GM19468 (cell line): Measurements from ENCODE around the gene SLC6A8.
"Not testable (repeated sequence)": the region's sequence is repeated elsewhere in the genome, so short reads cannot be mapped to it uniquely, and the experiment has no call there.

Experiments
- ATAC-seq: cut with Tn5 transposase; IDR thresholded peaks from one replicate; pipeline ENCODE4 v1.9.1; 2021; ENCODE audit warnings: mild to moderate bottlenecking, moderate library complexity, moderate number of reproducible peaks; ENCODE audit not compliant: unreplicated experiment; ENCODE audit errors: extremely low read depth

Gene SLC6A8

DNA sequence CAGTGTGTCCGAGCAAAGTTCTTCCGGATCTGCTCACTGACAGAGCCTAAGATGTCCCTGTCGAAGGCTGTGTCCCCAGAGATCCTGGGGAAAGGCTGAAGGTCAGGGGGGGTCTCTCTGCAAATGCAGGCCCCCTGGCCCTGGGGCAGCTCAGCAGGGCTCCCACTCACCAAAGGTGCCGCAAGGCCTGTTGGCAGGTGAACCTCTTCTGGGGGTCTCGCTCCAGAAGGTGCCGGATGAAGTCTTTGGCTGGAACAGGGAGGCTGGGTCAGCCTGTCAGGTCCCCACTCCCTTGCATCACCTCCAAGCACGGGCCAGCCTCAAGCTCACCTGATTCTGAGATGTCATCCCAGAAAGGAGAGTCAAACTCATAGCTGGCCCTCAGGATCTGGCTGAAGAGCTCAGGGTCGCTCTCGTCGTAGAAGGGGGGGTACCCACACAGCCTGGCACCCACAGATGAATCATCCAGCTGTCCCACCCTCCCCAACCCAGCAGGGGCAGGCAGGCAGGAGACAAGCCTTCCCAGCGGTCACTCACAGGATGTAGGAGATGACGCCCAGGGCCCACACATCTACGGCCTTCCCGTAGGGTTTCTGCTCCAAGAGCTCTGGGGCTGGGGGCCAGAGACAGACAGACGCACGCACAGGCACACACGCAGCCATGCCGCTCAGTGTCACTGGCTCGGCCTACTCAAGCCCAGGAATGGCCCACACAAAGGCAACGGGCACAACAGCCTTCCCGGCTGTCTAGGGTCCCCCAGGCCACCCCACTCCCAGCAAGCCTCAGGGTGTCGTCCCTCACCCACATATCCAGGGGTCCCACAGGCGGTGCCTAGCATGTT lies 16.8 kb upstream of the SLC6A8 start:
- no peak for ATAC-seq

GRCh38 chrX:153671589-153672530 lies 15.9 kb upstream of the SLC6A8 start:
- ATAC-seq: no peak

DNA sequence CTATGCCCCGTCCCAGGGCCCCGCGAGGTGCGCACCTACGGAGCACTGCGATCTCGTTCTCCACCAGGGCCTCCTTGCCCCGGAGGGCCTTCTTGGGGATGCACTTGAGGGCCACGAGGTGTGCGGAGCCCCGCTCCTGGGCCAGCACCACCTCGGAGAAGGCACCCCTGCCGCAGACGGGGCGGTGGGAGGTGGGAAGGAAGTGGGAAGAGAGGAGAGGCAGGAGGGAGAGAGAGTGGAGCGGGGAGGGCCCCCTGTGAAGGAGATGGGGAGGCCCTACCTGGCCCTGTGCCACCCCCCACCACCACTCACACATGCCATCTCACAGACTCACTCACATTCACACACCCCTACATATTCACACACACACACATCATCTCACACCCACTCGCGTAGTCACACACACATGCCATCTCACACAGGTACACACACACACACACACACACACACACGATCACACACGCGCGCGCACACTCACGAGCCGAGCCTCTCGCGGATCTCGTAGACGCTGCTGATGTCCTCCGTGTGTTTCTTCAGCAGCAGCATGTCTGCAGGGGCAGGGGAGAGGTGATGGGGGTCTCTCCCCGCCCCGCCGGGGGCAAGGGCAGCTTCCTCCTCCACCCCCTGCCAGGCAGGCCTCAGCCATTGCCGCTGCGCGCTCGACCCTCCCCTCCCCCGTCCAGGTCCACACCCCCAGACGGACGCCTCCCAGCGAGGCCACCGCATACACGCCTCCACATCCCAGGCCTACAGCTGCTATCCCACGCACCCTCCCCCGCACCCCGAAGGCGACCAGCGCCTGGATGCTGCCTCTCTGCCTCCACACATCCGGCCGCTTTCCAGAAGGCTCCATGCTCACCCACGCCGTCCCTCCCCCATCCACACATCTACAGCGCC lies 14.9 kb upstream of the SLC6A8 start:
- no peak for ATAC-seq

DNA sequence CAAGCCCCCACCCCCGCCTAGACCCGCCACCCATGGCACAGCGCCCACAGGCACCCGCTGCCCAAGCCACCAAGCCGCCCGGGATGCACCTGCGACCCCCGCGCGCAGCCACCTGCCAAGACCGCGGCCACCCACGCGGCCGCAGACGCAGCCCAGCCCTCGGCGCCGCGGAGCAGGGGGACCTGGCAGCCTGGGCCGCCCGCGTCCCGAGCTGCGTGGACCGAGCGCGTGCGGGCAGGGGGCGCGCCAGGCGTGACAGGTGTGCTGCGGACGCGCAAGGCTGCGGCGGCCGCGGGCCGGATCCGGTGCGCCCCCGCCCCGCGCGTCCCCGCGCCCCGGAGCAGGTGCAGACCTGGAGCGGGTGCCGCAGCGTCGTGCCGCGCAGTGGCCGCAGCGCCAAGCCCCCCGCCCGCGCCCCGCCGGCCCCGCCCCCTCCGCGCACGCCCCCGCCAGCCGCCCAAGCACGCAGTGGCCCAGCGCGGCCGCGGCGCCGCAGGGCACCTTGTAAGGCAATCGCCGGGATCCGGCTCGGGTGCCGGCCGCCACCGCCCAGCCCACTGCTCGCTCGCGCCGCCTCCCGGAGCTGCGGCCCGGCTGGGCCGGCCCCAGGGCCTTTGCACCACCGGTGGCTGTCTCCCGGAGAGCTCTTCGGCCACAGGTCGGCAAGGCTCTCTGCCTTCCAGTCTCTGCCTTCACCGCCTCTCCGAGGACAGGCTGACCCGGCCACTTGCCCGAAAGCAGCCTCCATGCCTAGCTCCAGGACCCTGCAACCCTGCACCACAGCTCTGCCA lies 14.1 kb upstream of the SLC6A8 start, which contains the start of gene PNCK:
PNCK (minus strand) TSS at position 386 of the 791 bp plus-strand sequence. CDS start 737 bp downstream, outside the sequence.
- ATAC-seq: no peak

DNA sequence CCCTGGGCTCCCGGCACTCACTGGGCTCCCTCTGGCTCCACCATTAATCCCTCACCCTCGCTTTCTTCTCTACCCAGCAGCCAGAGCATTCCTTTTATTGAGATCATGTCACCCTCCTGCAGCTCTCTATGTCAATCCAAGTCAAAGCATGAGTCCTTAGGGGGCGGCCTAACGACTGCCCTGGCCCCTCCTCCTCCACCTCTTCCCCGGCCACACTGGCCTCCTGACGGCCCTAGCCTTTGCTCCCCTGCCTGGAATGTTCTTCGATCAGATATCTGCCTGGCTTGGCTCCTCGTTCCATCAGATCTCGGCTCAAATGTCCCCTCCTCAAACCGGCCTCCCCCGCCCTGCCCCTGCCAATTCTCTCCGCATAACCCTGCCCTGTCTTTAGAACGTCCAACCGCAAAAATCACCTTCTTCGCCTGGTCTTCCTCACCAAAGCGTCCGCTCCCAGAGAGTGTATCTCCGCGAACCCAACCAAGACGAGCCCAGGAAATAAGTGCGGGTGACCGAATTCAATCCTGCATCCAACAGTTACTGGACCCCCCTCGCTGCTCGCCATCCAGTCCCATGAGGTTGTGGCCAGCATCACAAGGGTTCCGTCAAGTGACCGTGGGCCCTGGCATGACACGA lies 13.4 kb upstream of the SLC6A8 start:
- ATAC-seq: no peak

- no peak for ATAC-seq
Measured at GRCh38 chrX:153681175-153681574, 6.6 kb upstream of the SLC6A8 start.

DNA sequence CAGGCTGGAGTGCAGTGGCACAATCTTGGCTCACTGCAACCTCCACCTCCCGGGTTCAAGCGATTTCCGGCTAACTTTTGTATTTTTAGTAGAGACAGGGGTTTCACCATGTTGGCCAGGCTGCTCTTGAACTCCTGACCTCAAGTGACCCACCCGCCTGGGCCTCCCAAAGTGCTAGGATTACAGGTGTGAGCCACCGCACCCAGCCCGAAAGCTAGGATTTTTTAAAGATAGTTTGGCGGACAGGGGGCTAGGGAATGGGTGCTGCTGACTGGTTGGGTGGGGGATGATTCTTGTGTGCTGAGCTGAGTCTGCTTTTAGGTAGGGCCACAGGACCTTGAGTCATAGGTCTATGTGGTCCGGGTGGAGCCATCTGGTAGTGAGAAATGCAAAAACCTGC lies 4.2 kb upstream of the SLC6A8 start:
- not testable (repeated sequence) for ATAC-seq

DNA sequence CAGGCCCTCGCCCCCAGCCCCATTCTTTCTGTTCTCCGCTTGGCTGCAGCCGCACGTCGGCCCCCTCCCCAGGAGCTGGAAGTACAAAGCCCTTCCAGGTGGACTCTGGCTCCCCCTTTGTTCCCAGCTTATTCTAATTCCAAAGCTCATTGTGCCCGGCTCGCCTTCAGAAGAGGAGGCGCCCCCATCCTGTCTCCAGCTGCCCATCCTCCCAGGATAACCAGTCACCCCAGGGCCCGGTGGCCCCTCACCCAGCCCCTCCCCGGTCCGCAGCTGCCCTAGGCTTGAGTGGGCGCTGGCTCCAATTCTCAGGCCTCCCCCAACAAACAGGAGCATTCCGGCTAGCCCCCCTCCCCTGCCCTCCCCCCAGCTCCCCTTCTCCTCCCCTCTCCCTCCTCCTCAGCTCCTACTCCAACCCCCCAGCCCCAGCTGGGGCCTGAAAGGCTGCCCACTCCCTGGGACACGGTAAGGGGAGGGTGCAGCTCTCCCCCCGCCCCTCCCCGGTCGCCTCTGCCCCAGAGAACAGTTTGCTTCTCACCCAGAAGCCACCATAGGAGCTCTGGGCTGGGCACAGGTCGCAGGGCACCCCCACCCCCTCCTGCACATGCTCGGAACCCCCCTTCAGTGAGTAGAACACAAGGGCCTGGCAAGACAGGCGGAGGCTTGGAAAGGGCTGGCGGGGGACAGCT lies 3.1 kb upstream of the SLC6A8 start:
- no peak for ATAC-seq

DNA sequence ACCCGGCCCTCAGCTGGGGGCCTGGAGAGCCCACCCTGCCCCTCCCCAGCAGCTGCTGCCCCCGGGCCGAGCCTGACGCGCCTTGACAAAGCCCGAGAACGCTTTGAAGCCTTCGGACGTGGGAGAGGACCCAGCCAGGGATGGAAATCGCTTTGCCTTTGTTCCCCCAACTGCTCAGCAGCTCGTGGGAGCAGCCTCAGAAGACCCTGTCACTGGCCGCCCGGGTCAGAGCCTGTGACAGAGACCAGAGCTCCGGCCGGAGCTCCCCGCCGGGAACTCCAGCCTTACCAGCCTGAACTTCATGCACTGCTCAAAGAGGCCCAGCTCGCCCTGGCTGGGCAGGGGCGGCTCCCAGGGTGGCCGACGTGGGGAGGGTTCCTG lies 2.6 kb upstream of the SLC6A8 start:
- no peak for ATAC-seq

GRCh38 chrX:153685751-153686696 lies 1.7 kb upstream of the SLC6A8 start:
- no peak for ATAC-seq

- no peak for ATAC-seq
Measured at GRCh38 chrX:153686711-153687110, 1.0 kb upstream of the SLC6A8 start.

- ATAC-seq: no peak
Measured at GRCh38 chrX:153688071-153688470, 345 bp downstream of the SLC6A8 start.

- ATAC-seq: no peak
Measured at GRCh38 chrX:153688506-153688905, 780 bp downstream of the SLC6A8 start.

DNA sequence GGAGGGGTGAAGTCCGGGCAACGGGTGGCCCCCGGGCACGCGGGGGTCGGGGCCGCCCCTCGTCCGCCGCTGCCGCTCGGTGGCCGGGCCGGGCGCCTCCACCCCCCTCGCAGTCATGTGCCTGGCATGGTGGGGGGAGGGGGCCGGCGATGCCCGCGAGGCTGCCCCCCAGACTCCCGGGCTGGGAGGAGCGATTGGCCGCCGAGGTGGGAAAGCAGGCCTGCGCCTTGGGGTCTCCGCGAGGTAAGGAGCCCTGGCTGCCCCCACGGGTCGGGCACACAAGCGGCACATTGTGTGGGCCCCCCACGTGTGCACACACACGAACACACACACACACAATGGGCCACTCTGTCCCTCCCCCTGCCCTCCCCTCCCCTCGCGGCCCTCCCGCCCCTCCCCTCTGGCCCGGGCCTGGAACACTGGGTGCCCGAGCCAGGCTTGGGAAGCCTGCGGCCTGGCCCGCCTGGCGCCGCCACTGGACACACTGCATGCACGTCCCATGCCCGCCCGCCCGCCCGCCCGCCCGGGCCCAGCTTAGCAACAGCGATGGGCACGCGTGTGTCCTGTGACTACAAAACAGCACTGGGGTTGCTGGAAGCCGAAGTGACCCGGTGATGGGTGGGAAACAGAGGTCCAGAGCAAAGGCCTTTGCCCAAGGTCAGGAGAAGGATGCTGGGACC lies 1.3 kb downstream of the SLC6A8 start:
- ATAC-seq: no peak

GRCh38 chrX:153689654-153690465 lies 2.1 kb downstream of the SLC6A8 start:
- ATAC-seq: no peak

DNA sequence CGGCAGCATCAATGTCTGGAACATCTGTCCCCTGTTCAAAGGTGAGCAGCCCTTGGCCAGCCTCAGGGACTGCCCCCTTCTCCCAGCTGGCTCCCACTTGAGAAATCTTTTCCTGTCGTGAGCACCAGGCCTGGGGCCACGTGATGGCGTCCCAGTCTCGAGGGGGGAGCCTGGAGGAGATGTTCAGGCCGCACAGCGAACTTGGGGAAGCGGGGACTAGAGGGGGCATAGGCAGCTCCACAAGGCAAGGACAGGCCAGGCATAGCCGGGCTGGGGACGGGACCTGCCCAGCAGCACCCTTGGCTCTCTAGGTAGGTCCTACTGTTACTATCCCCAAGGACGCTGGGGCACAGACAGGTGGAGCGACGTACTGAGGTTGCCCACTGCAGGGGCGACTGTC lies 2.7 kb downstream of the SLC6A8 start:
- no peak for ATAC-seq
